K562 (cell line): Measurements from ENCODE around the gene WDR1. TPM values are rescaled to one million over a fixed set of nuclear protein-coding genes. Genes with fewer than 3 reads are reported as not detected.

ENCODE experiments used
- BRD4 ChIP-seq: fragments of 200-600 bp; sonication (generic); IDR thresholded peaks from 2 replicates; pipeline ENCODE4 v1.6.1; 2017; ENCODE audit warnings: inconsistent platforms
- CSDE1 ChIP-seq, 2 experiments: fragments of 450-650 bp; IDR thresholded peaks; 2 replicates each; pipeline ENCODE4 v1.6.1; 2016; ENCODE audit warnings: mild to moderate bottlenecking in 1 of 2
- HDGF ChIP-seq: fragments of 450-650 bp; IDR thresholded peaks from 2 replicates; pipeline ENCODE4 v1.6.1; 2016
- MAFK ChIP-seq: IDR thresholded peaks from 2 replicates; pipeline ENCODE4 v1.6.1; 2011; ENCODE audit warnings: low read length, improper control_type of control experiment
- PCBP2 ChIP-seq: fragments of 200-400 bp; formaldehyde crosslinking; IDR thresholded peaks from 2 replicates; pipeline ENCODE4 v1.6.1; 2018; ENCODE audit warnings: low read length, low read depth, mild to moderate bottlenecking, moderate library complexity; ENCODE audit not compliant: poor library complexity, severe bottlenecking
- POLR2AphosphoS2 ChIP-seq: IDR thresholded peaks from 2 replicates; pipeline ENCODE4 v1.6.1; 2012; ENCODE audit warnings: low read length, improper control_type of control experiment
- SAP30 ChIP-seq: fragments of 200-600 bp; sonication (generic); IDR thresholded peaks from 2 replicates; pipeline ENCODE4 v1.6.1; 2012; ENCODE audit warnings: borderline replicate concordance, low read depth, mild to moderate bottlenecking, moderate library complexity, low read length, control low read depth, inconsistent platforms; ENCODE audit not compliant: insufficient read depth, poor library complexity, severe bottlenecking
- SMAD1 ChIP-seq: fragments of 150-350 bp; IDR thresholded peaks from 2 replicates; pipeline ENCODE4 v1.6.1; 2014; ENCODE audit warnings: low read length, low read depth; ENCODE audit not compliant: partially characterized antibody
- TSC22D4 ChIP-seq: fragments of 450-650 bp; IDR thresholded peaks from 2 replicates; pipeline ENCODE4 v1.6.1; 2016; ENCODE audit warnings: missing genetic modification characterization, missing biosample characterization, control low read depth
- ZFP36 ChIP-seq: fragments of 150-350 bp; IDR thresholded peaks from 2 replicates; pipeline ENCODE4 v1.6.1; 2018; ENCODE audit warnings: low read length, low read depth; ENCODE audit not compliant: partially characterized antibody
- ZZZ3 ChIP-seq: fragments of 450-650 bp; IDR thresholded peaks from 2 replicates; pipeline ENCODE4 v1.6.1; 2016; ENCODE audit warnings: antibody characterized with exemption, mild to moderate bottlenecking, moderate library complexity
- polyA plus RNA-seq, 8 experiments: library from polyadenylated mRNA; depleted of rRNA in 4 of 8; stranded (reverse) in 5 of 8; unstranded in 3 of 8; fragments of >200 nt; fragmentation: Nextera tagmentation in 2 of 8; fragmentation: Illumina TruSeq in 1 of 8; extraction: Ambion mirVana in 2 of 8; extraction: Trizol in 1 of 8; gene quantifications; 2 replicates each; pipeline versions ENCODE4 v1.2.1 to v1.2.3, GENCODE V29; 2011 to 2014; ENCODE audit warnings: inconsistent platforms in 1 of 8, missing spikeins in 1 of 8
- total RNA-seq, 7 experiments: library from RNA; depleted of rRNA in 6 of 7; stranded (reverse); fragments of >200 nt in 6 of 7; fragmentation: Illumina TruSeq in 2 of 7; extraction: Trizol in 2 of 7; gene quantifications; 2 replicates each; pipeline versions ENCODE4 v1.2.1 to v1.2.3, GENCODE V29; 2011 to 2021; ENCODE audit warnings: low replicate concordance in 1 of 7
- TF ChIP-seq, protein P1 (sequence below): sonication (generic); formaldehyde crosslinking; IDR thresholded peaks from 2 replicates; pipeline ENCODE4 v1.8.0; 2022; ENCODE audit warnings: mild to moderate bottlenecking, missing genetic modification reagents
- TF ChIP-seq, protein P2 (sequence below): fragments of 450-650 bp; formaldehyde crosslinking; IDR thresholded peaks from 2 replicates; pipeline ENCODE4 v1.4.0; 2022; ENCODE audit warnings: missing genetic modification characterization

The WDR1 gene
- total and polyA plus RNA-seq, 9 of the 15 experiments (the other 6 are each of a cell fraction or from before 2014, with no cell fraction given): 16.1 to 213 (median 125) TPM

DNA sequence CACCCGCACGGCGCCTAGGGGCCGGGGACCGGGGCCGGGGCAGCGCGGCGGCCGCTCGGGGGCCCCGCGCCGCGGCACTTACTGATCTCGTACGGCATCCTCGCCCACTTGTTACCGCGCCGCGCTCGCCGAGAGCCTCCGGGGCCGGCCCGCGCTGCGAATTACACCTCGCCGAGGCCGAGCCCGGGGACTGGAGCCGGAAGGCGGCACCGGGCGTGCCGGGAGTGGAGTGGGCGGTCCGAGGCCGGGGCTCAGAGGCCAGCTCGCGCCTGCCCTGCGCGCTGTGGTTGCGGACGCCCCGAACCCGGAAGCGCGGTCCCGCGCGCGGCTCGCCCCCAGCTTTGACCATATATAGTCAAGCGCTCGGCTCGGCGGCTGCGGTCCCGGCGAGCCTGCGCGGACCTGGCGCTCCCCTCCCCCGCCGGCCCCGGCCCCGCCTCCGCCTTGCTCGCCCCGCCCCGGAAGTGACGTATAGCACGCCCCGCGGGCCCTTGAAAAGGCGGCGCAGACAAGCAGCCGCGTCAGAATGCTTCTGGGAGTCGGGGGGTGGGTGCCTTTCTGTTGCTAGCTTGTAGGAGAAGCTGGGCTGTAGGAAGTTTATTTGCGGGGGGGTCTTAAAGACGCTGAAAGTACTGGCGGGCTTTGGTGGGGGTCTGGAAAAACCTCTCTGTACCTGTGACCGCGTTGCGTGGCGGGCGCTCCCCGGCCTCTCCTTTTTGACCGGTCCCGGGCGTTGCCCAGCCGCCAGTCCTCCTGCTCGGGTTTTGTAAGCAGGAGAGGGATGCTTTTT is at the start of gene WDR1 (continued):
- peak in 1 of 2 experiments; percentile 65; a peak in 1 of 4 replicates for TF ChIP-seq CSDE1 (IDR thresholded peaks at IDR 0.05)
- peak; percentile 37 for TF ChIP-seq SAP30
- TF ChIP-seq, protein P1, sequence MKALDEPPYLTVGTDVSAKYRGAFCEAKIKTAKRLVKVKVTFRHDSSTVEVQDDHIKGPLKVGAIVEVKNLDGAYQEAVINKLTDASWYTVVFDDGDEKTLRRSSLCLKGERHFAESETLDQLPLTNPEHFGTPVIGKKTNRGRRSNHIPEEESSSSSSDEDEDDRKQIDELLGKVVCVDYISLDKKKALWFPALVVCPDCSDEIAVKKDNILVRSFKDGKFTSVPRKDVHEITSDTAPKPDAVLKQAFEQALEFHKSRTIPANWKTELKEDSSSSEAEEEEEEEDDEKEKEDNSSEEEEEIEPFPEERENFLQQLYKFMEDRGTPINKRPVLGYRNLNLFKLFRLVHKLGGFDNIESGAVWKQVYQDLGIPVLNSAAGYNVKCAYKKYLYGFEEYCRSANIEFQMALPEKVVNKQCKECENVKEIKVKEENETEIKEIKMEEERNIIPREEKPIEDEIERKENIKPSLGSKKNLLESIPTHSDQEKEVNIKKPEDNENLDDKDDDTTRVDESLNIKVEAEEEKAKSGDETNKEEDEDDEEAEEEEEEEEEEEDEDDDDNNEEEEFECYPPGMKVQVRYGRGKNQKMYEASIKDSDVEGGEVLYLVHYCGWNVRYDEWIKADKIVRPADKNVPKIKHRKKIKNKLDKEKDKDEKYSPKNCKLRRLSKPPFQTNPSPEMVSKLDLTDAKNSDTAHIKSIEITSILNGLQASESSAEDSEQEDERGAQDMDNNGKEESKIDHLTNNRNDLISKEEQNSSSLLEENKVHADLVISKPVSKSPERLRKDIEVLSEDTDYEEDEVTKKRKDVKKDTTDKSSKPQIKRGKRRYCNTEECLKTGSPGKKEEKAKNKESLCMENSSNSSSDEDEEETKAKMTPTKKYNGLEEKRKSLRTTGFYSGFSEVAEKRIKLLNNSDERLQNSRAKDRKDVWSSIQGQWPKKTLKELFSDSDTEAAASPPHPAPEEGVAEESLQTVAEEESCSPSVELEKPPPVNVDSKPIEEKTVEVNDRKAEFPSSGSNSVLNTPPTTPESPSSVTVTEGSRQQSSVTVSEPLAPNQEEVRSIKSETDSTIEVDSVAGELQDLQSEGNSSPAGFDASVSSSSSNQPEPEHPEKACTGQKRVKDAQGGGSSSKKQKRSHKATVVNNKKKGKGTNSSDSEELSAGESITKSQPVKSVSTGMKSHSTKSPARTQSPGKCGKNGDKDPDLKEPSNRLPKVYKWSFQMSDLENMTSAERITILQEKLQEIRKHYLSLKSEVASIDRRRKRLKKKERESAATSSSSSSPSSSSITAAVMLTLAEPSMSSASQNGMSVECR (CRISPR knock-in tag): 0 out of 2 replicates have a peak, but pooled peaks have one; percentile 12
- TF ChIP-seq MAFK: no peak
- no peak for TF ChIP-seq HDGF
- peak; percentile 87; the same call in 1 of the 2 replicates for TF ChIP-seq POLR2AphosphoS2
- TF ChIP-seq ZZZ3: no peak
- TF ChIP-seq, protein P2, sequence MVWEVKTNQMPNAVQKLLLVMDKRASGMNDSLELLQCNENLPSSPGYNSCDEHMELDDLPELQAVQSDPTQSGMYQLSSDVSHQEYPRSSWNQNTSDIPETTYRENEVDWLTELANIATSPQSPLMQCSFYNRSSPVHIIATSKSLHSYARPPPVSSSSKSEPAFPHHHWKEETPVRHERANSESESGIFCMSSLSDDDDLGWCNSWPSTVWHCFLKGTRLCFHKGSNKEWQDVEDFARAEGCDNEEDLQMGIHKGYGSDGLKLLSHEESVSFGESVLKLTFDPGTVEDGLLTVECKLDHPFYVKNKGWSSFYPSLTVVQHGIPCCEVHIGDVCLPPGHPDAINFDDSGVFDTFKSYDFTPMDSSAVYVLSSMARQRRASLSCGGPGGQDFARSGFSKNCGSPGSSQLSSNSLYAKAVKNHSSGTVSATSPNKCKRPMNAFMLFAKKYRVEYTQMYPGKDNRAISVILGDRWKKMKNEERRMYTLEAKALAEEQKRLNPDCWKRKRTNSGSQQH (CRISPR knock-in tag): peak; percentile 91
- TF ChIP-seq SMAD1: peak; percentile 97
- TF ChIP-seq ZFP36: peak; percentile 72
- peak; percentile 94; the same call in 1 of the 2 replicates for TF ChIP-seq BRD4
- TF ChIP-seq TSC22D4 (tag): no peak
- no peak for TF ChIP-seq PCBP2
- TF ChIP-seq, all 486 proteins: peak for 145
